ENCODE measurements around the gene FAM83B. TPM values are rescaled to one million over a fixed set of nuclear protein-coding genes. Genes with fewer than 3 reads are reported as not detected.

Gene FAM83B
- total RNA-seq, 1 experiment from 2014 or later, result 15.6 TPM

- CTCF ChIA-PET, result no interaction called here
- Histone ChIP-seq H3K27ac (no peak overlapping the region), H3K36me3 (ENCODE audit: low read depth) (0 out of 2 replicates have a peak, but pooled peaks cover 6% of the 10 kb centered on the region), H3K4me1 (replicated peaks; ENCODE audit: insufficient read depth) (peaks cover 8% of the 10 kb centered on the region), H3K4me3 (no peak overlapping the region), H3K27me3 (ENCODE audit: insufficient read depth, low read depth) (no peaks in the 10 kb centered on the region), H3F3A (ENCODE audit: insufficient read depth, low read depth) (no peaks in the 10 kb centered on the region), H3K4me2 (no peak overlapping the region), H4K20me1 (ENCODE audit: insufficient read depth) (no peaks in the 10 kb centered on the region), H3K9me3 (ENCODE audit: insufficient read depth, low read depth) (no peaks in the 10 kb centered on the region), H3K9me2 (ENCODE audit: insufficient read depth) (no peaks in the 10 kb centered on the region), H3K79me2 (ENCODE audit: low read depth) (no peaks in the 10 kb centered on the region), H2AFZ (no peak overlapping the region)
- no TSS peak for BruUV-seq (replicated peaks)
- TF ChIP-seq EZH2 (IDR thresholded peaks at IDR 0.05; ENCODE audit: low read depth) (no peak), CTCF (conservative IDR thresholded peaks at IDR 0.05) (no peak)
- intact Hi-C loops (cut with micrococcal nuclease; ENCODE audit: unreplicated experiment), result no loop called here
- DNase-seq, result no peak
- POLR2A ChIA-PET (ENCODE audit: unreplicated experiment), result no interaction called here
Measured at GRCh38 chr6:54900666-54901065, 54.1 kb downstream of the FAM83B start.

DNA sequence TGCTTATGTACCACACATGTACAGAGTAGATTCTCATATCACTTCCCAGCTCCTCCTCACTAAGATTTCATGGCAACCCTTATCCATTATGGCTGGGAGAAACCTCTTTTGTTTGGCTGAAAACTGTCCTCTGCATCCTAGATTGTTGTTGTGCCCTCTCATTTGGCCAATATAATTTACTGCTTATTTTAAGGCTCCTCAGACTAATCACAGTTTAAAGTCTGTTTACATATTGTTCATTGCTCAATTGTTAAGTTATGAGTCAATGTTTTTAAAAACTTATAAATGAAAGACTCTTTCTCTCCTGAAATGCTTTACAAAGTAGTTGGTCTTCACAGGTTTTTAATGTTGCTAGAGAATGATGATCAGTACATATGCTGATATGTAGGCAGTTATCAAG is 57.3 kb downstream of the FAM83B start:
- Histone ChIP-seq H3K27ac (no peak overlapping the region), H3K27me3 (ENCODE audit: insufficient read depth, low read depth) (no peaks in the 10 kb centered on the region), H3K4me1 (replicated peaks; ENCODE audit: insufficient read depth) (peaks cover 8% of the 10 kb centered on the region), H3K9me3 (ENCODE audit: insufficient read depth, low read depth) (no peaks in the 10 kb centered on the region), H3K36me3 (ENCODE audit: low read depth) (0 out of 2 replicates have a peak, but pooled peaks cover 6% of the 10 kb centered on the region), H3K9me2 (ENCODE audit: insufficient read depth) (no peaks in the 10 kb centered on the region), H4K20me1 (ENCODE audit: insufficient read depth) (no peaks in the 10 kb centered on the region), H3F3A (ENCODE audit: insufficient read depth, low read depth) (no peaks in the 10 kb centered on the region), H3K4me2 (no peak overlapping the region), H2AFZ (no peak overlapping the region), H3K4me3 (no peak overlapping the region), H3K79me2 (ENCODE audit: low read depth) (no peaks in the 10 kb centered on the region)
- ChIA-PET POLR2A (ENCODE audit: unreplicated experiment) (no interaction called here), CTCF (no interaction called here)
- no peak for TF ChIP-seq EZH2 (IDR thresholded peaks at IDR 0.05; ENCODE audit: low read depth)
- intact Hi-C loops (cut with micrococcal nuclease; ENCODE audit: unreplicated experiment), result no loop called here
- no peak for DNase-seq
- no TSS peak for BruUV-seq (replicated peaks)

GRCh38 chr6:54907355-54907754 is 60.8 kb downstream of the FAM83B start:
- Histone ChIP-seq H3K79me2 (ENCODE audit: low read depth) (peaks cover 5% of the 10 kb centered on the region; the same call in 1 of the 2 replicates), H3K9me3 (ENCODE audit: insufficient read depth, low read depth) (no peaks in the 10 kb centered on the region), H4K20me1 (ENCODE audit: insufficient read depth) (no peaks in the 10 kb centered on the region), H2AFZ (no peak overlapping the region), H3K4me3 (no peak overlapping the region), H3K36me3 (ENCODE audit: low read depth) (no peaks in the 10 kb centered on the region), H3K4me1 (replicated peaks; ENCODE audit: insufficient read depth) (peaks cover 8% of the 10 kb centered on the region), H3F3A (ENCODE audit: insufficient read depth, low read depth) (no peaks in the 10 kb centered on the region), H3K27ac (no peak overlapping the region), H3K9me2 (ENCODE audit: insufficient read depth) (no peaks in the 10 kb centered on the region), H3K4me2 (no peak overlapping the region), H3K27me3 (ENCODE audit: insufficient read depth, low read depth) (no peaks in the 10 kb centered on the region)
- no peak for TF ChIP-seq CTCF (conservative IDR thresholded peaks at IDR 0.05)
- TF ChIP-seq EZH2 (IDR thresholded peaks at IDR 0.05; ENCODE audit: low read depth), result no peak
- CTCF ChIA-PET, result no interaction called here
- DNase-seq, result no peak
- intact Hi-C loops (cut with micrococcal nuclease; ENCODE audit: unreplicated experiment), result no loop called here
- no TSS peak for BruUV-seq (replicated peaks)
- POLR2A ChIA-PET (ENCODE audit: unreplicated experiment), result no interaction called here

DNA sequence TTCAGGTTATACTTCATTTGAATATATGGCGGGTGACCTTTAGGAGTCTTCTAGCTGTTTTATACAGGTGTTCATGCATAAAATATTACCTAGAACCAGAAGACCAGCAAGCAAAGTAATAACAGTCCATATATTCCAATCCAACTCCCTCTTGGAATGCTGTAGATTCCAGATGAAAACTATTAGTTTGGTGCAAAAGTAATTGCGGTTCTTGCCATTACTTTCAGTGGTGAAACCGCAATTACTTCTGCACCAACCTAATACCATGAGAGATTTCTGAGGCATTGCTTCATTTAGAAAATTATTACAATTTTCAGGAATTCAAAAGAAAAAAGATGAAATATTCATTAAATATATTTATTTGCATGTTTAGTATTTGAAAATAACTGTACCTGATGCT is 62.6 kb downstream of the FAM83B start:
- TF ChIP-seq CTCF (conservative IDR thresholded peaks at IDR 0.05) (no peak), EZH2 (IDR thresholded peaks at IDR 0.05; ENCODE audit: low read depth) (no peak)
- no peak overlapping the region for H3K4me3 ChIP-seq
- peaks cover 5% of the 10 kb centered on the region; the same call in 1 of the 2 replicates for H3K79me2 ChIP-seq (ENCODE audit: low read depth)
- H3K27me3 ChIP-seq (ENCODE audit: insufficient read depth, low read depth), result no peaks in the 10 kb centered on the region
- H2AFZ ChIP-seq, result no peak overlapping the region
- H3F3A ChIP-seq (ENCODE audit: insufficient read depth, low read depth), result no peaks in the 10 kb centered on the region
- no peak overlapping the region for H3K27ac ChIP-seq
- H3K9me3 ChIP-seq (ENCODE audit: insufficient read depth, low read depth), result no peaks in the 10 kb centered on the region
- BruUV-seq (replicated peaks), result no TSS peak
- H4K20me1 ChIP-seq (ENCODE audit: insufficient read depth), result no peaks in the 10 kb centered on the region
- CTCF ChIA-PET, result no interaction called here
- POLR2A ChIA-PET (ENCODE audit: unreplicated experiment), result no interaction called here
- no peaks in the 10 kb centered on the region for H3K9me2 ChIP-seq (ENCODE audit: insufficient read depth)
- H3K4me1 ChIP-seq (replicated peaks; ENCODE audit: insufficient read depth), result no peaks in the 10 kb centered on the region
- DNase-seq, result no peak
- H3K4me2 ChIP-seq, result no peak overlapping the region
- H3K36me3 ChIP-seq (ENCODE audit: low read depth), result no peaks in the 10 kb centered on the region
- intact Hi-C loops (cut with micrococcal nuclease; ENCODE audit: unreplicated experiment), result no loop called here
